Measurements from ENCODE around the gene RMI2.
"Not testable (repeated sequence)": the region's sequence is repeated elsewhere in the genome, so short reads cannot be mapped to it uniquely, and the experiment has no call there.

Gene RMI2

GRCh38 chr16:11345040-11345862 is at the start of gene RMI2:
TSS of gene RMI2 (plus strand) at chr16:11345459. CDS start at chr16:11345472, 13 bp downstream.
- DNase-seq: peak; percentile 97

GRCh38 chr16:11295672-11296071 is 49.6 kb upstream of the RMI2 start:
- no peak for DNase-seq

GRCh38 chr16:11296351-11296705 is 48.9 kb upstream of the RMI2 start:
- no peak for DNase-seq

- no peak for DNase-seq
Observed at GRCh38 chr16:11296706-11297491, 48.4 kb upstream of the RMI2 start.

- DNase-seq: peak; percentile 76
Observed at GRCh38 chr16:11297492-11298142, 47.6 kb upstream of the RMI2 start.

GRCh38 chr16:11298143-11298900 is 46.9 kb upstream of the RMI2 start:
- no peak for DNase-seq

GRCh38 chr16:11298950-11299547 is 46.2 kb upstream of the RMI2 start:
- not testable (repeated sequence) for DNase-seq

- no peak for DNase-seq
Observed at GRCh38 chr16:11299865-11300559, 45.2 kb upstream of the RMI2 start.

GRCh38 chr16:11300560-11300892 is 44.7 kb upstream of the RMI2 start:
- DNase-seq: no peak

GRCh38 chr16:11301645-11302501 is 43.4 kb upstream of the RMI2 start:
- no peak for DNase-seq

- DNase-seq: no peak
Observed at GRCh38 chr16:11302977-11303376, 42.3 kb upstream of the RMI2 start.

GRCh38 chr16:11303405-11304138 is 41.7 kb upstream of the RMI2 start:
- DNase-seq: no peak

GRCh38 chr16:11306381-11306780 is 38.9 kb upstream of the RMI2 start:
- no peak for DNase-seq

GRCh38 chr16:11306997-11307638 is 38.1 kb upstream of the RMI2 start:
- no peak for DNase-seq

GRCh38 chr16:11307639-11308492 is 37.4 kb upstream of the RMI2 start:
- no peak for DNase-seq

- DNase-seq: no peak
Observed at GRCh38 chr16:11308493-11309283, 36.6 kb upstream of the RMI2 start.

GRCh38 chr16:11309895-11310633 is 35.2 kb upstream of the RMI2 start:
- no peak for DNase-seq

Data from left hindlimb (tissue), 1 donor.